HG03457 (cell line): ENCODE results near the gene RPF1.
"Not testable (repeated sequence)": the region's sequence is repeated elsewhere in the genome, so short reads cannot be mapped to it uniquely, and the experiment has no call there.

ENCODE experiments used
- ATAC-seq: cut with Tn5 transposase; IDR thresholded peaks from one replicate; pipeline ENCODE4 v1.9.1; 2021; ENCODE audit warnings: moderate number of reproducible peaks; ENCODE audit not compliant: unreplicated experiment

The RPF1 gene

GRCh38 chr1:84478876-84479868 is at the start of gene RPF1:
Gene RPF1, plus strand, starts transcription at chr1:84479266. Its CDS starts 16 bp downstream, at chr1:84479282.
- ATAC-seq = peak; percentile 95

DNA sequence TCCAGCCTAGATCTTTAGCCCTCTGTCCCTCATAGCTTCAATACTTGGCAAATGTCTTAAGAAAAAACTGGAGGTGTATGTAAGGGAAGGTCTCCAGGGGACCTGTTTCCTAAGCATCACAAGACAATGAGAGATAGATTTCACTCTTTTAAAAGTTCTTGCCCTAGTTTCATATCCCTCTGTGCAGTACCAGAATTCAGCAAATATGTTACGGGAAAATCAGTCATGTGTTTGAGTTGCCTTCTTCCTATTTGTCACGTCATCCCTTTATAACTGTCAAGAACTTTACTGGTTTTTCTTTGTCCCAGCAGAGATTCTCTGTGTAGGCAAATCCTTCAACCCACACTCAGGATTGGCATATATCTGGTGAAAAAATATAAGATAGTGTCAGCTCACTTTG is 48.5 kb upstream of the RPF1 start:
- ATAC-seq = no peak

GRCh38 chr1:84433258-84434080 is 45.6 kb upstream of the RPF1 start:
- peak; percentile 48 for ATAC-seq

GRCh38 chr1:84434081-84434769 is 44.8 kb upstream of the RPF1 start:
- no peak for ATAC-seq

DNA sequence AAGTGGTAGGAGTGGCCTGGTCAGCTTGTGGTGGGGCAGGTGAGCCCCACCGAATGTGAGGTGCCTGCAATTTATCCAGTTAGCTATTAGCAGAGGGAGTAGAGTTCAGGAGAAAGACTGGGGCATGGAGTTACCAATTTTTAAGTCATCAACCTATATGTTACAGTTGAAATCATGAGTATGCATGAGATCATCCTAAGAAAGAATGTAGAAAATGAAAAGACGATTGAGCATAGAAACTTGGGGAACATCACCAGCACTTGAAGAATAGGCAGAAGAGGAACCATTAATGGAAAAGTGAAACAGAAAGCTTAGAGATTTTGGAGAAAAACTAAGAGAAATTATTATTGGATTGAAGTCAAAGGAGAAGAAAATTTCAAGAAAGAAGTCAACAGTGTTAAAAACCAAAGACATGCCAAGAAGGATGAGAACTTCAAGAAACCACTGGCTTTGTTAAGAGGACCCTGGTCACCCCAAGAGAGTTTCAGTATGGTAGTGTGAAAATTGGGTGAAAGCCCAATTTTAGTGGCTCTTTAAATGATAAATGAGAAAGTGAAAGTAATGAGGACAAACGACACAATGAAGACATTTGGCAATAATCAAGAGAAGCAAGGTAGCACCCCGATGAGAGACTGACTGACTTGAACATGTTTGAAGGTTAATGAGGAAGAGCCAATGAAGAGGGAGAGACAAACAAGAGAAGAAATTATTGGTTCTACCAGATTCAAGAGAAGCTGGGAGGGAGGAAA is 44.1 kb upstream of the RPF1 start:
- ATAC-seq = no peak

DNA sequence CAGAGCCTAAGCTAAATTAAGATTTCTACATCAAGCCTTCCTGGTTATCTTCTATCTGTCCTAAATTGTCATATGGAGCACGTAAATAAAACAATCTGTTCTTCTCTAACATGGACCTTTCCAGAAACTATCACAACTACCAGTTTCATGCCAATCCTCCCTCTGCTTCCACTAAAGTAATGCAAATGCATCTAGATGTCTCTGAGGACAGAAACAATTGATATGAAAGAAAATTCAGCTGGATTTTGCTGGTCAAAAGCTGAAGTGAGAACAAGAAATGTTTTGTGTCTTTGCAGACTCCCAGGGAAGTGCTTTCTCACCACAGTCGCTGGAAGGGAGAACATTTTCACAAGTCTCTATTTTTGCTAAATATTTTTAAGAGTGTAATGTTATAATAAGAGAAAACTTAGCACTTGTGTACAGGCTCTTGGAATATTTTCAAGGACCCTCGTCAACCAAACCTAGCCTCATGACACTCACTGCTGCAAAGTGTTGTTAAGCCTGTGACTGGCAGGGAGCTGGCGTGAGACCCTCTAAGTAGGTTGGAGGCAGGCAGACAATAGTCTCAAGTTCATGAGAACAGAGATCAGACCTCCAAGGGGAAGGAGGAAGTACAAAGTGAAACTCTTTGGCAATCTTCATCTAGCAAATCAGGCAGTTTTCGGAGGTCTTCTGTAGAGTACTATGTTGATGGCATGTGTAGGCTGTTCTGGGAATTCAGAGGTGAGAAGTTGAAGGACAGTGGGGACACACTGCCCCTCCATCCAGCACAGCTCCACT is 42.0 kb upstream of the RPF1 start:
- no peak for ATAC-seq

DNA sequence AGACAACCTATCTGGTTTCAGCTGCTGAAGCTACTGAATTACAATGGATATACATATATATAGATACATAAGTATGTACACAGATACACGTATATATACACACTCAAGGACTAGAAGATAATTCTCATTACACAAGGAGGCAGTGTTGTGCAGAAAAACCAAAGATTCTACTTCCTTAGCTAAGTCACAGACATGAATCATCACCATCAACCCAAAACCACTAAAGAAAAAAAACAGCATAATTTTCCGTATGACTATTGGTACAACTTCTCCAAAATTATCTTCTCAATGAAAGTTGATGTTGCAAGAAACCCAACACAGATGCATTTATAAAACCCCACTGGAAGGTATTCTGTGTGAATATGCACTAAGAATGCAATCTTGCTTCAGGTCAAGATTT is 36.8 kb upstream of the RPF1 start:
- peak; percentile 93 for ATAC-seq

DNA sequence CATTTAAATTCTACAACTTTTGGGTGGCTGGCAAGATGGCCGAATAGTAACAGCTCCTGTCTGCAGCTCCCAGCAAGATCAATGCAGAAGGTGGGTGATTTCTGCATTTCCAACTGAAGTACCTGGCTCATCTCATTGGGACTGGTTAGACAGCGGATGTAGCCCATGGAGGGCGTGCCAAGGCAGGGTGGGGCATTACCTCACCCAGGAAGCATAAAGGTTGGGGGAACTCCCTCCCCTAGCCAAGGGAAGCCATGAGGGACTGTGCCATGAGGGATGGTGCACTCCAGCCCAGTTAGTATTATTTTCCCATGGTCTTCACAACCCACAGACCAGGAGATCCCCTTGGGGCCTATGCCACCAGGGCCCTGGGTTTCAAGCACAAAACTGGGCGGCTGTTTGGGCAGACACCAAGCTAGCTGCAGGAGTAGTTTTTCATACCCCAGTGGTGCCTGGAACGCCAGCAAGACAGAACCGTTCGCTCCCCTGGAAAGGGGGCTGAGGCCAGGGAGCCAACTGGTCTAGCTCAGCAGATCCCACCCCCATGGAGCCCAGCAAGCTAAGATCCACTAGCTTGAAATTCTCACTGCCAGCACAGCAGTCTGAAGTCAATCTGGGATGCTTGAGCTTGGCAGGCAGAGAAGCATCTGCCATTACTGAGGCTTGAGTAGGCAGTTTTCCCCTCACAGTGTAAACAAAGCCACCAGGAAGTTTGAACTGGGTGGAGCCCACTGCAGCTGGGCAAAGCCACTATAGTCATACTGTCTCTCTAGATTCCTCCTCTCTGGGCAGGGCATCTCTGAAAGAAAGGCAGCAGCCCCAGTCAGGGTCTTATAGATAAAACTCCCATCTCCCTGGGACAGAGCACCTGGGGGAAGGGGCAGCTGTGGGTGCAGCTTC is 36.1 kb upstream of the RPF1 start:
- not testable (repeated sequence) for ATAC-seq

GRCh38 chr1:84448704-84449103 is 30.4 kb upstream of the RPF1 start:
- ATAC-seq = not testable (repeated sequence)

GRCh38 chr1:84450910-84451309 is 28.2 kb upstream of the RPF1 start:
- no peak for ATAC-seq

GRCh38 chr1:84452436-84452835 is 26.6 kb upstream of the RPF1 start:
- ATAC-seq = no peak

- ATAC-seq = no peak
These were observed 16.9 kb upstream of the RPF1 start for GRCh38 chr1:84462118-84462517.

DNA sequence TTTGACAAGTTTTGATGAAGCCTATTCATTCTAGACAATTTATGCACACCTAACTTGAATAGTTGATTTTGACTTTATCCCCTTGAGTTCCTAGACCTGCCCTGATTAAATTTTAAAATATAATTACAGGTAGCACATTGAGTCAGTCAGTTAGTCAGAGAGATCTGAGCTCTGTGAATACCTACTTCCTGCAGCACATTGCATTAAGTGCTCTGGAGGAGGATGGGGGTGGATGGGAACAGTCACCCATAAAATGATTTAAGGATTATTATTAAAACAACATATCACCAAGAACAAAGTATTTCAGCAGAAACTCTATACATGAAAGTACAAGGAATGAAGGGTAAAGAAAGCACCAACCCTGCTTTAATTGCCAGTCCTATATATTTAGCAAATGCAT is 11.8 kb upstream of the RPF1 start:
- no peak for ATAC-seq

GRCh38 chr1:84476225-84476624 is 2.8 kb upstream of the RPF1 start:
- ATAC-seq = no peak

- ATAC-seq = no peak
These were observed 932 bp downstream of the RPF1 start for GRCh38 chr1:84479998-84480397.

DNA sequence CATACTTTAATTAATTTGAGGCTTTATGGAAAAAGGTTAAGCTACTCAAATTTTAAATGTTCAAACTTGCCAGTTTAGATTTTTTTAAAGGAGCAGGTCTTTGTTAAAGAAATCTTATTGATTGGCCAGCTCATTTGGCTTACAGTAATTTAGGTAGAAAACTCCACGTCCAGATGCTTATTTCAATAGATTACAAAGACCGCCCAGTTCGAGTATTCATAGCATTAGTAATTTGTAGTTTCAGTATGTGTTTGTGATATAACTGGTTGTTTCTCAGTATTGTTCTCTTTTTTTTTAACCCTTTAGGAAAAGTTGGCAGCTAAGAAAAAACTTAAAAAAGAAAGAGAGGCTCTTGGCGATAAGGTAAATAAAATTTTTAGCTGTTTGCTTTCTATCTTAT is 1.6 kb downstream of the RPF1 start:
- no peak for ATAC-seq

GRCh38 chr1:84481317-84481716 is 2.3 kb downstream of the RPF1 start:
- no peak for ATAC-seq

- ATAC-seq = no peak
These were observed 9.0 kb downstream of the RPF1 start for GRCh38 chr1:84488107-84488506.

- ATAC-seq = no peak
These were observed 10.7 kb downstream of the RPF1 start for GRCh38 chr1:84489766-84490165.
